Transverse colon (tissue), 4 donors: Measurements from ENCODE around the gene TNFRSF1B.

Source experiments
- CTCF ChIP-seq, 5 experiments: fragments of 200-600 bp in 3 of 5; fragments of 450-650 bp in 2 of 5; sonication (generic) in 3 of 5; IDR thresholded peaks; 1 replicate in 2 of 5; 2 replicates in 3 of 5; pipeline ENCODE4 v1.5.1; 2016 to 2017; ENCODE audit warnings: antibody characterized with exemption in 5 of 5, inconsistent platforms in 3 of 5, mild to moderate bottlenecking in 2 of 5, moderate library complexity in 1 of 5
- POLR2A ChIP-seq: fragments of 450-650 bp; IDR thresholded peaks from one replicate; pipeline ENCODE4 v1.6.1; 2016; ENCODE audit warnings: antibody characterized with exemption, mild to moderate bottlenecking, moderate library complexity
- POLR2AphosphoS5 ChIP-seq, 3 donors: sonication (generic); formaldehyde crosslinking; IDR thresholded peaks; one replicate each; pipeline ENCODE4 v1.6.1; 2016; ENCODE audit warnings: antibody characterized with exemption in 3 of 3

GRCh38 chr1:12232221-12232620, 65.4 kb downstream of the TNFRSF1B start:
- TF ChIP-seq CTCF (IDR thresholded peaks at IDR 0.05): no peak
- no peak for TF ChIP-seq POLR2A
- no peak for TF ChIP-seq POLR2AphosphoS5 (IDR thresholded peaks at IDR 0.05)
